Ovary (tissue), 9 donors: ENCODE data around the gene TENM3. TPM values are rescaled to one million over a fixed set of nuclear protein-coding genes. Genes with fewer than 3 reads are reported as not detected.

Experiments used
- DNase-seq, 5 donors: peaks; one replicate each; pipeline ENCODE4 v3.0.0-alpha.2; 2019 to 2020
- H3K27ac ChIP-seq, 2 donors: fragments of 200-600 bp; one replicate each; pipeline versions ENCODE4 v1.5.1 to v1.8.0; 2019 to 2022
- H3K27me3 ChIP-seq: fragments of 200-600 bp; one replicate; pipeline ENCODE4 v1.8.0; 2022
- H3K36me3 ChIP-seq: fragments of 200-600 bp; sonication (generic); one replicate; pipeline ENCODE4 v1.5.1; 2019
- H3K4me1 ChIP-seq: one replicate; pipeline ENCODE4 v1.8.1; 2013; ENCODE audit warnings: mild to moderate bottlenecking, moderate library complexity; ENCODE audit not compliant: insufficient read depth
- H3K4me3 ChIP-seq: fragments of 200-600 bp; sonication (generic); one replicate; pipeline ENCODE4 v1.5.1; 2017
- H3K9me3 ChIP-seq, 2 donors: fragments of 200-600 bp in 1 of 2; sonication (generic) in 1 of 2; one replicate each; pipeline versions ENCODE4 v1.5.1 to v1.8.1; 2013 to 2019; ENCODE audit warnings: mild to moderate bottlenecking in 1 of 2, moderate library complexity in 1 of 2
- CTCF ChIP-seq, 3 donors: fragments of 450-650 bp in 2 of 3; fragments of 200-600 bp in 1 of 3; IDR thresholded peaks; one replicate each; pipeline versions ENCODE4 v1.5.1 to v1.8.0; 2016 to 2022; ENCODE audit warnings: antibody characterized with exemption in 3 of 3, mild to moderate bottlenecking in 1 of 3
- EP300 ChIP-seq: sonication (generic); formaldehyde crosslinking; IDR thresholded peaks from one replicate; pipeline ENCODE4 v1.6.1; 2017; ENCODE audit warnings: antibody characterized with exemption
- POLR2A ChIP-seq: fragments of 450-650 bp; IDR thresholded peaks from one replicate; pipeline ENCODE4 v1.6.1; 2017; ENCODE audit warnings: antibody characterized with exemption, mild to moderate bottlenecking, moderate library complexity
- WGBS, 3 donors: extraction: QIAGEN DNeasy Blood & Tissue Kit in 1 of 3; methylation state at CpG; one replicate each; pipeline versions ENCODE4 v1.1.5 to v1.1.7; 2013 to 2017; 5-methylcytosine and 5-hydroxymethylcytosine counted together
- intact Hi-C, 4 donors: fragments of 100-400 bp; cut with DNase I; formaldehyde crosslinking; loops; one replicate each; pipeline versions ENCODE4 v1.11.0 to v1.15.1; 2022 to 2023
- polyA plus RNA-seq, 2 donors: library from polyadenylated mRNA; stranded (reverse); fragments of 200-250 nt in 1 of 2; fragments of 350-450 nt in 1 of 2; fragmentation: Illumina TruSeq in 1 of 2; extraction: RNeasy Lipid Tissue Mini Kit (QIAGEN cat#74804) in 1 of 2; gene quantifications; one replicate each; pipeline ENCODE4 v1.2.3, GENCODE V29; 2013 to 2014
- total RNA-seq, 7 donors: library from RNA; depleted of rRNA in 2 of 7; stranded (reverse); fragments of >200 nt in 2 of 7; fragmentation: NEBNext Ultra II Directional in 3 of 7; extraction: Animal tissue kit (Norgen Biotek cat#: 25700) in 3 of 7; gene quantifications; one replicate each; pipeline versions ENCODE4 v1.1.0 to v1.2.4, GENCODE V29; 2016 to 2023
- donor health status: DM: no; HTN: no; CAD: no; lungs with moderate emphysema.
- donor health status: DM: no; HTN: no; CAD: no.
- donor health status: Bipolar disorder and iron deficiency.
- donor health status: DM: yes; HTN: yes; CAD: no.
- donor health status: DM: no; HTN: no; CAD: no.
- donor health status: DM: yes; HTN: yes; CAD: no.

Gene TENM3
- total and polyA plus RNA-seq, 9 donors, result 0.82 to 16.1 (median 5.7) TPM

- WGBS, 3 donors, result 31 to 52% (median 35%) methylated on average over 2 of the region's 2 CpGs
These were observed 276.3 kb downstream of the TENM3 start for GRCh38 chr4:182519528-182519927.

GRCh38 chr4:182521011-182521410, 277.8 kb downstream of the TENM3 start:
- H3K27me3 ChIP-seq, result no peaks in the 10 kb centered on the region
- no peaks in the 10 kb centered on the region for H3K9me3 ChIP-seq
- H3K4me1 ChIP-seq, result no peaks in the 10 kb centered on the region
- intact Hi-C loops, result no loop called here
- 43 to 70% (median 69%) methylated on average over 1 of the region's 1 CpG for WGBS, 3 donors
- DNase-seq, result no peak
- H3K36me3 ChIP-seq, result no peaks in the 10 kb centered on the region
- no peak for TF ChIP-seq CTCF (IDR thresholded peaks at IDR 0.05)
- TF ChIP-seq EP300, result no peak
- TF ChIP-seq POLR2A, result no peak
- H3K27ac ChIP-seq, result no peak overlapping the region
- no peak overlapping the region for H3K4me3 ChIP-seq

More at GRCh38 chr4:182519528-182519927, 276.3 kb downstream of the TENM3 start:
- no peak for DNase-seq
- no peak overlapping the region for H3K27ac ChIP-seq
- H3K4me1 ChIP-seq, result no peaks in the 10 kb centered on the region
- H3K4me3 ChIP-seq, result no peak overlapping the region
- no peak for TF ChIP-seq CTCF (IDR thresholded peaks at IDR 0.05)
- no peaks in the 10 kb centered on the region for H3K9me3 ChIP-seq
- no peaks in the 10 kb centered on the region for H3K27me3 ChIP-seq
- intact Hi-C loops, result no loop called here
- H3K36me3 ChIP-seq, result peaks cover 3% of the 10 kb centered on the region

- intact Hi-C loops, result no loop called here
- Histone ChIP-seq H3K9me3 (no peaks in the 10 kb centered on the region), H3K4me3 (no peak overlapping the region), H3K27ac (no peak overlapping the region), H3K27me3 (no peaks in the 10 kb centered on the region), H3K36me3 (no peaks in the 10 kb centered on the region), H3K4me1 (no peaks in the 10 kb centered on the region)
- WGBS, 3 donors, result 95 to 96% (median 96%) methylated on average over 8 of the region's 8 CpGs
- no peak for TF ChIP-seq EP300
- TF ChIP-seq CTCF (IDR thresholded peaks at IDR 0.05), result no peak
- no peak for TF ChIP-seq POLR2A
- DNase-seq, result no peak
These were observed 285.6 kb downstream of the TENM3 start for GRCh38 chr4:182528819-182529218.

GRCh38 chr4:182530451-182530850, 287.2 kb downstream of the TENM3 start:
- Histone ChIP-seq H3K27me3 (no peaks in the 10 kb centered on the region), H3K27ac (no peak overlapping the region), H3K4me3 (no peak overlapping the region), H3K36me3 (no peaks in the 10 kb centered on the region), H3K4me1 (no peaks in the 10 kb centered on the region), H3K9me3 (no peaks in the 10 kb centered on the region)
- intact Hi-C loops, result no loop called here
- 80 to 85% (median 81%) methylated on average over 8 of the region's 8 CpGs for WGBS, 3 donors
- no peak for TF ChIP-seq CTCF (IDR thresholded peaks at IDR 0.05)
- no peak for TF ChIP-seq POLR2A
- no peak for TF ChIP-seq EP300
- DNase-seq, result no peak
